Subcutaneous adipose tissue (tissue), 4 donors: ENCODE results near the gene COX10. TPM values are rescaled to one million over a fixed set of nuclear protein-coding genes. Genes with fewer than 3 reads are reported as not detected.

Source experiments
- CTCF ChIP-seq: fragments of 450-650 bp; IDR thresholded peaks from one replicate; pipeline ENCODE4 v1.5.1; 2016; ENCODE audit warnings: low read depth, mild to moderate bottlenecking, control low read depth, antibody characterized with exemption, moderate library complexity
- total RNA-seq, 4 donors: library from RNA; depleted of rRNA; stranded (reverse); fragments of >200 nt; gene quantifications; one replicate each; pipeline ENCODE4 v1.1.0, GENCODE V29; 2016

The COX10 gene
- total RNA-seq, 4 donors from 2014 or later, result 13.9 to 25.9 (median 15.8) TPM

DNA sequence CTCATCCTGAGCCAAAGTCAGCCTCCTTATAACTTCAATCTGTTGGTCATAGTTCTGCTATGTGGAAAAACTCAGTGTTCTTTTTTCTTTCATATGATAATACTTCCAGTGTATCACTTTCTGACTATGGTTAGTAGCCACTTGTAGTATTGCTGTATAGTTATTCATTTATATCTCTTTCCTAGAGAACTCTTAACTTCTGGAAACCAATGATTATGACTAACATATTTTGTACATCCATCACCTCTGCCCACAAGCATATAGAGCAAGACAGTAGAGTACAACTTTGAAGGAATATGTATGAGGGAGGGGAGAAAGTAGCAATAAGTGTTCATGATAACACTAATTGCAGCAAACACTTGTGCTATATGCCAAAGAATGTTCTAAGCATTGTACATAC lies 38.6 kb downstream of the COX10 start:
- no peak for TF ChIP-seq CTCF

- no peak for TF ChIP-seq CTCF
Measured at GRCh38 chr17:14112407-14112806, 43.1 kb downstream of the COX10 start.

DNA sequence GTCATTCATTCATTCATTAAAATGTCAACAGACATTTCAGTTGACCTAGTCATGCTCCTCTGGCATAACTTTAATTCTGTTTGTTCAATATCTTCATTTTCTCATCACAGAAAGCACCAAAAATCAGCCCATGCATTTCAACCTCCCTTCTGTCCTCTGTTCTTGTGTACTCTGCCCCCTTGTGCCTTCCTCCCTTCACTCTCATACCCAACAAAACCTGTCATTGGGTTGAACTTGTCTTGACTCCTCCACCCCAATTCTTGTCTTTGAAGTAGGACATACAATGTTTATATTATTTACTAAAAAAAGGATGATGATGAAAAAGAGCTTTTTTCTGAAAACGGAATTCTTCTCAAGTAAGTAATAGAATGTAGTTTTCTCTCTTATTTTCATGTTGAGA lies 43.8 kb downstream of the COX10 start:
- TF ChIP-seq CTCF, result no peak

- no peak for TF ChIP-seq CTCF
Measured at GRCh38 chr17:14116263-14117024, 47.1 kb downstream of the COX10 start.

GRCh38 chr17:14118951-14119350 lies 49.6 kb downstream of the COX10 start:
- no peak for TF ChIP-seq CTCF

- TF ChIP-seq CTCF, result no peak
Measured at GRCh38 chr17:14119546-14119945, 50.2 kb downstream of the COX10 start.

DNA sequence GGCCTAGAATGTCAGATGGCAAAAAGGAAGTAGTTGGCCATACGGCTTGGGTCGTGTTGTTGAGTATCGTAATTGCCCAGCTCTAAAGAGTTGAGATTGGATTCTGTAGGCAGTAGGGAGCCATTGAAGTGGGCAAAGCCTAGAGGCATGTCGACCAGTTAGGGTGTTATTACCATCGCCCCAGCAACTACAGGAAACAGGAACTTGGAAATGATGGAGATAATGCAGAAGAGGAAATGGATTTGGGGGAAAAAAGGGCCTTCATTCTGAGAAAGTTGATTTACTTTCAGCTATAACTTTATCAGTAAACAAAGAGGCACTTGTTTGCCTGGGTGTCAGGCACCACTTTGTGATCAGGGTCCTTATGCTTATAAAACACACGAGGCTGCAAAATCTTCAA lies 52.6 kb downstream of the COX10 start:
- TF ChIP-seq CTCF, result no peak
